H1 (cell line): ENCODE data around the gene RIPK4. TPM values are rescaled to one million over a fixed set of nuclear protein-coding genes. Genes with fewer than 3 reads are reported as not detected.

Experiments used
- CTCF ChIA-PET: fragments of 300-600 bp; sonication (Branson Sonifier 250); formaldehyde crosslinking; loops from one replicate; lab custom pipeline; 2021; ENCODE audit not compliant: partially characterized antibody; lab: Charles Lee
- POLR2A ChIA-PET: fragments of 300-600 bp; sonication (Branson Sonifier 250); formaldehyde crosslinking; loops from one replicate; lab custom pipeline; 2021; ENCODE audit warnings: inconsistent platforms; ENCODE audit not compliant: partially characterized antibody; lab: Charles Lee
- DNase-seq, 2 experiments: peaks; one replicate each; pipeline versions ENCODE4 v3.0.0 to v3.0.0-alpha.2; 2010 to 2022; ENCODE audit warnings: low spot score in 2 of 2, low read depth in 1 of 2, mixed read lengths in 1 of 2
- FAIRE-seq: peaks from 2 replicates; lab custom pipeline; 2011; peaks lifted over from hg19 to GRCh38; lab: Jason Lieb, UNC
- H2AFZ ChIP-seq: 2 replicates; pipeline ENCODE4 v1.8.1; 2012; ENCODE audit warnings: low read length, inconsistent platforms
- H2AK5ac ChIP-seq: 2 replicates; pipeline ENCODE4 v1.6.1; 2013; ENCODE audit warnings: low read depth, low read length
- H2BK120ac ChIP-seq: replicated peaks from 2 replicates; pipeline ENCODE3; 2013; ENCODE audit warnings: low read depth, low read length, inconsistent platforms
- H2BK12ac ChIP-seq: 2 replicates; pipeline ENCODE4 v1.6.1; 2013; ENCODE audit warnings: low read depth, low read length
- H2BK15ac ChIP-seq: 2 replicates; pipeline ENCODE4 v1.6.1; 2013; ENCODE audit warnings: low read length
- H2BK20ac ChIP-seq: 2 replicates; pipeline ENCODE4 v1.6.1; 2013; ENCODE audit warnings: low read length
- H2BK5ac ChIP-seq: 2 replicates; pipeline ENCODE4 v1.6.1; 2013; ENCODE audit warnings: low read depth, low read length
- H3K14ac ChIP-seq: 2 replicates; pipeline ENCODE4 v1.6.1; 2013; ENCODE audit warnings: inconsistent platforms; ENCODE audit not compliant: insufficient read length
- H3K18ac ChIP-seq: 2 replicates; pipeline ENCODE4 v1.6.1; 2013; ENCODE audit warnings: low read length; ENCODE audit errors: extremely low read depth
- H3K23ac ChIP-seq: 2 replicates; pipeline ENCODE4 v1.6.1; 2013; ENCODE audit warnings: inconsistent platforms; ENCODE audit not compliant: insufficient read length
- H3K23me2 ChIP-seq: 2 replicates; pipeline ENCODE4 v1.6.1; 2013; ENCODE audit warnings: low read depth, low read length
- H3K27ac ChIP-seq: 2 replicates; pipeline ENCODE4 v1.6.1; 2011; ENCODE audit warnings: low read depth, low read length, inconsistent platforms
- H3K27me3 ChIP-seq, 4 experiments: replicated peaks in 1 of 4; 1 replicate in 1 of 4; 2 replicates in 3 of 4; pipeline versions ENCODE4 v1.6.1 to v1.8.1; 2011 to 2013; ENCODE audit warnings: low read length in 3 of 4, mild to moderate bottlenecking in 3 of 4, inconsistent platforms in 2 of 4, mixed read lengths in 2 of 4, moderate library complexity in 1 of 4; ENCODE audit not compliant: control insufficient read depth in 3 of 4, insufficient read depth in 3 of 4; ENCODE audit errors: extremely low read depth in 1 of 4
- H3K36me3 ChIP-seq, 4 experiments: 2 replicates each; pipeline versions ENCODE4 v1.6.1 to v1.8.1; 2011 to 2013; ENCODE audit warnings: mild to moderate bottlenecking in 4 of 4, low read length in 3 of 4, moderate library complexity in 2 of 4, control low read depth in 1 of 4, inconsistent platforms in 1 of 4; ENCODE audit not compliant: insufficient read depth in 4 of 4, control insufficient read depth in 2 of 4
- H3K4ac ChIP-seq: replicated peaks from 2 replicates; pipeline ENCODE3; 2013; ENCODE audit warnings: low read length, low read depth, mixed read lengths, inconsistent platforms; ENCODE audit not compliant: insufficient read length
- H3K4me1 ChIP-seq, 4 experiments: replicated peaks in 1 of 4; 1 replicate in 1 of 4; 2 replicates in 3 of 4; pipeline versions ENCODE4 v1.6.1 to v1.8.1; 2011 to 2013; ENCODE audit warnings: low read length in 3 of 4, inconsistent platforms in 2 of 4, mixed read lengths in 1 of 4; ENCODE audit not compliant: insufficient read depth in 4 of 4, control insufficient read depth in 3 of 4
- H3K4me2 ChIP-seq, 2 experiments: 2 replicates each; pipeline versions ENCODE4 v1.6.1 to v1.8.1; 2011 to 2013; ENCODE audit warnings: low read depth in 2 of 2, low read length in 2 of 2, control low read depth in 1 of 2, inconsistent platforms in 1 of 2, mild to moderate bottlenecking in 1 of 2; ENCODE audit not compliant: insufficient read depth in 1 of 2
- H3K4me3 ChIP-seq, 4 experiments: fragments of 200-600, 300-600 bp in 1 of 4; sonication (generic), shearing (Covaris generic), sonication (Bioruptor Twin) in 1 of 4; 2 replicates each; pipeline versions ENCODE4 v1.5.1 to v1.8.1; 2011 to 2016; ENCODE audit warnings: low read length in 4 of 4, low read depth in 3 of 4, control low read depth in 2 of 4, inconsistent platforms in 2 of 4, mild to moderate bottlenecking in 2 of 4, mixed read lengths in 1 of 4, moderate library complexity in 1 of 4; ENCODE audit not compliant: insufficient read depth in 2 of 4; ENCODE audit errors: extremely low read depth in 1 of 4
- H3K56ac ChIP-seq: replicated peaks from 2 replicates; pipeline ENCODE3; 2013; ENCODE audit warnings: low read depth, mild to moderate bottlenecking, mixed read lengths, low read length, inconsistent platforms; ENCODE audit not compliant: insufficient read length
- H3K79me1 ChIP-seq: 2 replicates; pipeline ENCODE4 v1.6.1; 2013; ENCODE audit warnings: low read depth, low read length, control low read depth
- H3K79me2 ChIP-seq, 2 experiments: 2 replicates each; pipeline versions ENCODE4 v1.6.1 to v1.8.1; 2012 to 2013; ENCODE audit warnings: low read length in 2 of 2, mild to moderate bottlenecking in 2 of 2, inconsistent platforms in 1 of 2; ENCODE audit not compliant: insufficient read depth in 2 of 2, control insufficient read depth in 1 of 2
- H3K9ac ChIP-seq, 4 experiments: replicated peaks in 1 of 4; 1 replicate in 1 of 4; 2 replicates in 3 of 4; pipeline versions ENCODE4 v1.6.1 to v1.8.1; 2011 to 2013; ENCODE audit warnings: low read depth in 3 of 4, low read length in 3 of 4, control low read depth in 2 of 4, mild to moderate bottlenecking in 2 of 4, moderate library complexity in 2 of 4, inconsistent platforms in 1 of 4; ENCODE audit errors: extremely low read depth in 1 of 4
- H3K9me3 ChIP-seq, 2 experiments: 2 replicates each; pipeline versions ENCODE4 v1.6.1 to v1.8.1; 2012 to 2013; ENCODE audit warnings: mild to moderate bottlenecking in 2 of 2, moderate library complexity in 2 of 2, control low read depth in 1 of 2, inconsistent platforms in 1 of 2, low read depth in 1 of 2, low read length in 1 of 2, mixed read lengths in 1 of 2; ENCODE audit not compliant: insufficient read depth in 2 of 2
- H4K20me1 ChIP-seq, 2 experiments: replicated peaks in 1 of 2; 2 replicates each; pipeline versions ENCODE3 to v1.8.1; 2011 to 2013; ENCODE audit warnings: inconsistent platforms in 2 of 2, low read length in 2 of 2, mild to moderate bottlenecking in 1 of 2; ENCODE audit not compliant: insufficient read depth in 2 of 2, control insufficient read depth in 1 of 2
- H4K5ac ChIP-seq: 2 replicates; pipeline ENCODE4 v1.6.1; 2013; ENCODE audit warnings: low read length, low read depth, mixed read lengths, inconsistent platforms; ENCODE audit not compliant: insufficient read length
- H4K8ac ChIP-seq: 2 replicates; pipeline ENCODE4 v1.8.0; 2013; ENCODE audit warnings: mild to moderate bottlenecking, moderate library complexity, low read length, inconsistent platforms; ENCODE audit not compliant: insufficient read depth; ENCODE audit errors: extremely low read depth
- H4K91ac ChIP-seq: replicated peaks from 2 replicates; pipeline ENCODE3; 2013; ENCODE audit warnings: low read length, mixed read lengths, inconsistent platforms; ENCODE audit not compliant: insufficient read length
- CBX8 ChIP-seq: fragments of 300-800, 300-1000 bp; sonication (generic); IDR thresholded peaks from 2 replicates; pipeline ENCODE4 v1.7.1; 2016; ENCODE audit warnings: low read depth, low read length, borderline replicate concordance
- CHD2 ChIP-seq: IDR thresholded peaks from 2 replicates; pipeline ENCODE4 v1.6.1; 2012; ENCODE audit warnings: low read length, improper control_type of control experiment
- EP300 ChIP-seq, 2 experiments: IDR thresholded peaks; 1 replicate in 1 of 2; 2 replicates in 1 of 2; pipeline ENCODE4 v1.6.1; 2011 to 2012; ENCODE audit warnings: low read depth in 2 of 2, low read length in 2 of 2, mild to moderate bottlenecking in 2 of 2, borderline replicate concordance in 1 of 2, inconsistent platforms in 1 of 2, moderate library complexity in 1 of 2
- POU5F1 ChIP-seq: IDR thresholded peaks from 2 replicates; pipeline ENCODE4 v1.6.1; 2011; ENCODE audit warnings: low read depth, mild to moderate bottlenecking, low read length, moderate library complexity
- TBP ChIP-seq: IDR thresholded peaks from 2 replicates; pipeline ENCODE4 v1.6.1; 2011; ENCODE audit warnings: low read depth, low read length, improper control_type of control experiment
- TCF12 ChIP-seq: IDR thresholded peaks from 2 replicates; pipeline ENCODE4 v1.6.1; 2011; ENCODE audit warnings: low read depth, mild to moderate bottlenecking, low read length
- YY1 ChIP-seq: IDR thresholded peaks from 2 replicates; pipeline ENCODE4 v1.6.1; 2011; ENCODE audit warnings: low read depth, mild to moderate bottlenecking, low read length
- whole genome bisulfite sequencing, 2 experiments: shearing (Covaris generic) in 1 of 2; methylation state at CpG; one replicate each; pipeline versions ENCODE4 v1.1.6 to v1.1.7; 2013 to 2015; ENCODE audit warnings: low lambda C conversion rate in 2 of 2, mixed read lengths in 2 of 2, inconsistent platforms in 1 of 2, low coverage in 1 of 2, missing lambda C conversion rate in 1 of 2; ENCODE audit not compliant: insufficient replicate concordance in 2 of 2, insufficient coverage in 1 of 2, insufficient read length in 1 of 2; ENCODE audit errors: extremely low coverage in 1 of 2, missing lambda C conversion rate in 1 of 2; 5-methylcytosine and 5-hydroxymethylcytosine counted together
- polyA plus RNA-seq, 7 experiments: library from polyadenylated mRNA; depleted of rRNA in 3 of 7; stranded (reverse) in 5 of 7; unstranded in 2 of 7; fragments of >200 nt in 5 of 7; fragments of 200-250 nt in 2 of 7; gene quantifications; 1 replicate in 5 of 7; 2 replicates in 1 of 7; 4 replicates in 1 of 7; pipeline versions ENCODE4 v1.2.1 to v1.2.3, GENCODE V29; 2011 to 2013; ENCODE audit warnings: missing spikeins in 2 of 7, mixed read lengths in 2 of 7
- total RNA-seq: library from RNA; stranded (reverse); fragmentation: NEBNext Ultra II Directional; extraction: Animal tissue kit (Norgen Biotek cat#: 25700); gene quantifications from 2 replicates; pipeline ENCODE4 v1.2.1, GENCODE V29; 2021
- TF ChIP-seq, protein P1 (sequence below), 3 experiments: IDR thresholded peaks; 1 replicate in 2 of 3; 2 replicates in 1 of 3; pipeline versions ENCODE4 v1.5.1 to v1.6.1; 2011; ENCODE audit warnings: low read length in 3 of 3, mild to moderate bottlenecking in 3 of 3, inconsistent platforms in 2 of 3, low read depth in 1 of 3, moderate library complexity in 1 of 3; ENCODE audit not compliant: insufficient read depth in 1 of 3; ENCODE audit errors: control extremely low read depth in 1 of 3

RIPK4 gene
- total and polyA plus RNA-seq, 2 of the 8 experiments (the other 6 are each of a cell fraction or from before 2014, with no cell fraction given): 2.7 to 5.6 TPM

GRCh38 chr21:41755934-41756773, 10.7 kb downstream of the RIPK4 start:
- Histone ChIP-seq H3K27ac (no peak overlapping the region), H2BK120ac (no peak overlapping the region), H3K9ac (no peak overlapping the region), H3K23me2 (peaks cover 4% of the 10 kb centered on the region), H3K14ac (no peak overlapping the region), H4K8ac (no peak overlapping the region), H4K20me1 (peaks cover 6 to 15% of the 10 kb centered on the region in 2 experiments), H4K5ac (no peak overlapping the region), H3K36me3 (peaks cover 0 to 3% (median 0%) of the 10 kb centered on the region in 4 experiments; a peak in 2 of 8 replicates), H3K18ac (peak overlapping the region; percentile 32; the same call in 1 of the 2 replicates), H2BK15ac (no peak overlapping the region), H3K56ac (no peak overlapping the region), H3K27me3 (peaks cover 0 to 7% (median 3%) of the 10 kb centered on the region in 4 experiments; a peak in 4 of 7 replicates), H3K23ac (no peak overlapping the region), H3K4ac (no peak overlapping the region), H2BK20ac (no peak overlapping the region), H3K4me1 (peaks cover 13 to 48% (median 33%) of the 10 kb centered on the region in 4 experiments), H2AFZ (no peak overlapping the region), H3K4me2 (no peak overlapping the region), H3K4me3 (no peak overlapping the region), H2AK5ac (0 out of 2 replicates have a peak overlapping the region, but pooled peaks have one; percentile 60), H2BK12ac (0 out of 2 replicates have a peak overlapping the region, but pooled peaks have one; percentile 50), H3K9me3 (no peaks in the 10 kb centered on the region), H3K79me2 (peaks cover 0 to 21% of the 10 kb centered on the region in 2 experiments; a peak in 3 of 4 replicates), H3K79me1 (peaks cover 3% of the 10 kb centered on the region; the same call in 1 of the 2 replicates), H2BK5ac (0 out of 2 replicates have a peak overlapping the region, but pooled peaks have one; percentile 52), H4K91ac (no peak overlapping the region)
- WGBS, 2 experiments: 96% methylated on average over 33 of the region's 33 CpGs; no CpG with 5 or more reads in 1 of the 2 experiments
- ChIA-PET POLR2A (interaction anchor here (1.0 to 1.5 kb wide), 2 partner anchors 10 kb away, joined by 4 read pairs; no protein-coding TSS in a partner anchor), CTCF (interaction anchor here (0.9 to 13.4 kb wide), 7 partner anchors 7 to 145 kb away, joined by 3 to 118 read pairs (median 10); no protein-coding TSS in a partner anchor)
- DNase-seq (no peak), FAIRE-seq (no peak)
- TF ChIP-seq, protein P1, sequence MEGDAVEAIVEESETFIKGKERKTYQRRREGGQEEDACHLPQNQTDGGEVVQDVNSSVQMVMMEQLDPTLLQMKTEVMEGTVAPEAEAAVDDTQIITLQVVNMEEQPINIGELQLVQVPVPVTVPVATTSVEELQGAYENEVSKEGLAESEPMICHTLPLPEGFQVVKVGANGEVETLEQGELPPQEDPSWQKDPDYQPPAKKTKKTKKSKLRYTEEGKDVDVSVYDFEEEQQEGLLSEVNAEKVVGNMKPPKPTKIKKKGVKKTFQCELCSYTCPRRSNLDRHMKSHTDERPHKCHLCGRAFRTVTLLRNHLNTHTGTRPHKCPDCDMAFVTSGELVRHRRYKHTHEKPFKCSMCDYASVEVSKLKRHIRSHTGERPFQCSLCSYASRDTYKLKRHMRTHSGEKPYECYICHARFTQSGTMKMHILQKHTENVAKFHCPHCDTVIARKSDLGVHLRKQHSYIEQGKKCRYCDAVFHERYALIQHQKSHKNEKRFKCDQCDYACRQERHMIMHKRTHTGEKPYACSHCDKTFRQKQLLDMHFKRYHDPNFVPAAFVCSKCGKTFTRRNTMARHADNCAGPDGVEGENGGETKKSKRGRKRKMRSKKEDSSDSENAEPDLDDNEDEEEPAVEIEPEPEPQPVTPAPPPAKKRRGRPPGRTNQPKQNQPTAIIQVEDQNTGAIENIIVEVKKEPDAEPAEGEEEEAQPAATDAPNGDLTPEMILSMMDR (IDR thresholded peaks at IDR 0.05; ENCODE audit: control extremely low read depth in 1 of 3, insufficient read depth in 1 of 3, low read depth in 1 of 3, low read length in 3 of 3): no peak
- TF ChIP-seq CHD2: no peak
- no peak for TF ChIP-seq TBP
- TF ChIP-seq POU5F1: no peak
- no peak for TF ChIP-seq TCF12
- no peak for TF ChIP-seq EP300 (IDR thresholded peaks at IDR 0.05; ENCODE audit: borderline replicate concordance in 1 of 2, low read depth in 2 of 2, low read length in 2 of 2)
- TF ChIP-seq CBX8: no peak
- TF ChIP-seq YY1: no peak
